GM21381 (cell line): ENCODE data around the gene PIGQ.

Experiments used
- ATAC-seq: cut with Tn5 transposase; IDR thresholded peaks from one replicate; pipeline ENCODE4 v1.9.1; 2021; ENCODE audit warnings: mild to moderate bottlenecking, moderate library complexity; ENCODE audit not compliant: unreplicated experiment

Gene PIGQ

GRCh38 chr16:598823-599739 lies 29.3 kb downstream of the PIGQ start:
- ATAC-seq = no peak

- ATAC-seq = no peak
These were observed 31.0 kb downstream of the PIGQ start for GRCh38 chr16:600781-601180.

GRCh38 chr16:603933-604332 lies 34.2 kb downstream of the PIGQ start:
- no peak for ATAC-seq

- ATAC-seq = no peak
These were observed 37.0 kb downstream of the PIGQ start for GRCh38 chr16:606656-607307.

GRCh38 chr16:608019-608418 lies 38.3 kb downstream of the PIGQ start:
- no peak for ATAC-seq

GRCh38 chr16:609316-609715 lies 39.5 kb downstream of the PIGQ start:
- ATAC-seq = no peak

- ATAC-seq = no peak
These were observed 40.2 kb downstream of the PIGQ start for GRCh38 chr16:609984-610383.

GRCh38 chr16:610513-611381 lies 41.0 kb downstream of the PIGQ start:
- ATAC-seq = no peak

- no peak for ATAC-seq
These were observed 45.4 kb downstream of the PIGQ start for GRCh38 chr16:615122-615521.

GRCh38 chr16:616733-617586 lies 47.2 kb downstream of the PIGQ start:
- no peak for ATAC-seq

GRCh38 chr16:617855-618254 lies 48.1 kb downstream of the PIGQ start:
- ATAC-seq = no peak

- no peak for ATAC-seq
These were observed 49.8 kb downstream of the PIGQ start for GRCh38 chr16:619476-620100.

GRCh38 chr16:620700-621525 lies 51.1 kb downstream of the PIGQ start:
- ATAC-seq = no peak

- no peak for ATAC-seq
These were observed 51.8 kb downstream of the PIGQ start for GRCh38 chr16:621526-622105.

- ATAC-seq = no peak
These were observed 53.1 kb downstream of the PIGQ start for GRCh38 chr16:622920-623280.

- no peak for ATAC-seq
These were observed 54.8 kb downstream of the PIGQ start for GRCh38 chr16:624526-625070.

GRCh38 chr16:625117-625976 lies 55.6 kb downstream of the PIGQ start:
- no peak for ATAC-seq
